ENCODE data around the gene RMND5B. TPM values are rescaled to one million over a fixed set of nuclear protein-coding genes. Genes with fewer than 3 reads are reported as not detected.

Gene RMND5B
- total and polyA plus RNA-seq, 2 donors (not counting 1 experiment from before 2014, with no cell fraction given): 46.1 to 52.7 TPM

- no peaks in the 10 kb centered on the region for H3K79me2 ChIP-seq (ENCODE audit: control insufficient read depth, insufficient read depth, low read length)
- DNase-seq (no peak), ATAC-seq (ENCODE audit: low read depth) (no peak)
- no peak overlapping the region for H3K27ac Mint-ChIP-seq
- H3K4me1 Mint-ChIP-seq: no peaks in the 10 kb centered on the region
- no peaks in the 10 kb centered on the region for H3K27me3 ChIP-seq (replicated peaks in 1 of 4; ENCODE audit: control extremely low read depth in 1 of 4, control insufficient read depth in 3 of 4, insufficient read depth in 4 of 4, low read length in 3 of 4)
- ChIA-PET CTCF (interaction anchor here (0.7 to 22.8 kb wide), 7 partner anchors 10 to 74 kb away, joined by 3 to 540 read pairs (median 4); partner anchors contain the start of gene NHP2), POLR2A (no interaction called here)
- intact Hi-C loops (cut with micrococcal nuclease): no loop called here
- no peaks in the 10 kb centered on the region for H3K9me3 ChIP-seq (ENCODE audit: control extremely low read depth in 1 of 3, control insufficient read depth in 2 of 3, insufficient read depth in 1 of 3, low read length in 2 of 3)
- H3K4me2 ChIP-seq (replicated peaks; ENCODE audit: low read depth, low read length, poor library complexity, severe bottlenecking): no peak overlapping the region
- peaks cover 0 to 52% of the 10 kb centered on the region in 2 experiments for H3K36me3 ChIP-seq (replicated peaks in 1 of 2; ENCODE audit: control extremely low read depth in 1 of 2, control insufficient read depth in 1 of 2, extremely low read depth in 1 of 2, insufficient read depth in 2 of 2, low read length in 1 of 2)
- no peaks in the 10 kb centered on the region for H3K4me1 ChIP-seq (ENCODE audit: control insufficient read depth in 2 of 2, insufficient read depth in 2 of 2, low read length in 2 of 2)
- H3K27me3 Mint-ChIP-seq: no peaks in the 10 kb centered on the region
- peaks cover 2% of the 10 kb centered on the region for H4K20me1 ChIP-seq (ENCODE audit: control insufficient read depth, insufficient read depth, low read length, poor library complexity, severe bottlenecking)
- TF ChIP-seq EZH2 (IDR thresholded peaks at IDR 0.05; ENCODE audit: borderline replicate concordance, insufficient read depth, low read depth, low read length, poor library complexity, severe bottlenecking) (no peak), CTCF (IDR thresholded peaks at IDR 0.05) (no peak)
- H3K9ac ChIP-seq (ENCODE audit: low read length): no peak overlapping the region
- no peak overlapping the region for H3K27ac ChIP-seq (ENCODE audit: low read length in 2 of 2)
- H3K4me3 Mint-ChIP-seq: no peak overlapping the region
- H2AFZ ChIP-seq (ENCODE audit: insufficient read depth, low read depth, low read length, poor library complexity, severe bottlenecking): no peak overlapping the region
- no peaks in the 10 kb centered on the region for H3K9me3 Mint-ChIP-seq (ENCODE audit: insufficient read depth)
- no peak overlapping the region for H3K4me3 ChIP-seq (ENCODE audit: control extremely low read depth in 1 of 5, extremely low read depth in 1 of 5, insufficient read depth in 1 of 5, low read depth in 2 of 5, low read length in 4 of 5)
- WGBS (ENCODE audit: insufficient coverage): 98% methylated on average over 20 of the region's 20 CpGs
These were observed 11.8 kb downstream of the RMND5B start for GRCh38 chr5:178142642-178143041.

GRCh38 chr5:178143246-178143645, 12.4 kb downstream of the RMND5B start:
- POLR2A ChIA-PET: no interaction called here
- Histone ChIP-seq H3K79me2 (ENCODE audit: control insufficient read depth, insufficient read depth, low read length) (no peaks in the 10 kb centered on the region), H2AFZ (ENCODE audit: insufficient read depth, low read depth, low read length, poor library complexity, severe bottlenecking) (no peak overlapping the region), H3K36me3 (replicated peaks in 1 of 2; ENCODE audit: control extremely low read depth in 1 of 2, control insufficient read depth in 1 of 2, extremely low read depth in 1 of 2, insufficient read depth in 2 of 2, low read length in 1 of 2) (peaks cover 0 to 54% of the 10 kb centered on the region in 2 experiments), H3K27ac (ENCODE audit: low read length in 2 of 2) (no peak overlapping the region), H3K9ac (ENCODE audit: low read length) (no peak overlapping the region), H3K4me1 (ENCODE audit: control insufficient read depth in 2 of 2, insufficient read depth in 2 of 2, low read length in 2 of 2) (no peaks in the 10 kb centered on the region), H3K9me3 (ENCODE audit: control extremely low read depth in 1 of 3, control insufficient read depth in 2 of 3, insufficient read depth in 1 of 3, low read length in 2 of 3) (no peaks in the 10 kb centered on the region), H3K4me2 (replicated peaks; ENCODE audit: low read depth, low read length, poor library complexity, severe bottlenecking) (no peak overlapping the region), H4K20me1 (ENCODE audit: control insufficient read depth, insufficient read depth, low read length, poor library complexity, severe bottlenecking) (peaks cover 6% of the 10 kb centered on the region), H3K4me3 (ENCODE audit: control extremely low read depth in 1 of 5, extremely low read depth in 1 of 5, insufficient read depth in 1 of 5, low read depth in 2 of 5, low read length in 4 of 5) (no peak overlapping the region), H3K27me3 (replicated peaks in 1 of 4; ENCODE audit: control extremely low read depth in 1 of 4, control insufficient read depth in 3 of 4, insufficient read depth in 4 of 4, low read length in 3 of 4) (no peaks in the 10 kb centered on the region)
- no peak overlapping the region for H3K4me3 Mint-ChIP-seq
- H3K9me3 Mint-ChIP-seq (ENCODE audit: insufficient read depth): no peaks in the 10 kb centered on the region
- 100% methylated on average over 6 of the region's 6 CpGs for WGBS (ENCODE audit: insufficient coverage)
- intact Hi-C loops (cut with micrococcal nuclease): no loop called here
- no peaks in the 10 kb centered on the region for H3K27me3 Mint-ChIP-seq
- no peak for ATAC-seq (ENCODE audit: low read depth)
- H3K27ac Mint-ChIP-seq: no peak overlapping the region
- no peak for DNase-seq
- CTCF ChIA-PET: interaction anchor here (0.7 to 22.8 kb wide), 10 partner anchors 7 to 75 kb away, joined by 3 to 540 read pairs (median 7); partner anchors contain the start of gene NHP2
- no peak for TF ChIP-seq EZH2 (IDR thresholded peaks at IDR 0.05; ENCODE audit: borderline replicate concordance, insufficient read depth, low read depth, low read length, poor library complexity, severe bottlenecking)
- TF ChIP-seq CTCF (IDR thresholded peaks at IDR 0.05): no peak
- H3K4me1 Mint-ChIP-seq: no peaks in the 10 kb centered on the region
